NCI-H69 (cell line): ENCODE data around the gene C16orf87.

Experiments used
- DNase-seq: peaks from one replicate; lab custom pipeline; 2025; lab: John Stamatoyannopoulos, UW

The C16orf87 gene

DNA sequence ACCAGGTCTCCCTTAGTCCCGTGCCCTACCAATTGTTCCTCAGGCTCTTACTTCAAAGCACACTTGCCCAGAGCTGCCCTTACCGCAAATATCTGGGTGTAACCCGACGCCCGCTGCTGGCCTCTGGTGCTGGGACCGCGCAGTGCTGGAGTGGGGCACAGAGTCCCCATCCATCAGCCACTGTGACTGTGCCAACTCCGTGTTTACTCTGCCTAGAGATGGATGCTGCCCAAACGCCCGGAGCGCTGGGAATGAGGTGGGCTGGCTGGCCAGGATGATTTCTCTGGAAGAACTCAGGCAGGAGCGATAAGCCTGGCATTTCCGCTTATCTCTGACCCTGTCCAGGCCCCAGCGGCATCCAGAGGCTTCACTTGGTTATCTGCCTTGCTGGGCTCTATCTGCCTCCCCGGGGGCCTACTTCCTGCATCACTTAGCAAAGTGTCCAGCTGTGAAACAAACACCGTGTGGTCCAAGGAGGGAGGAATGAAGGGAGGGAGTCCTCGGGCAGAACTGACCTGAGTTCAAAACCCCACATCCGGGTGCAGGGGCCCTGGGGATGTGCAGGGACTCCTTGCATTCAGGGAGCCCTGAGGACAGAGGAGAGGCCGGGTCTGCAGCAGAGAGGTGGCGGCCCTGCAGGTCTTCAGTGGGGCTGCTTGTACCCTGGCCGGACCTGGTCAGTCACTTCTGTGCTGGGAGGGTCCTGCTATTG is 73.5 kb downstream of the C16orf87 start:
- DNase-seq, result peak; percentile 78

GRCh38 chr16:46756772-46757171 is 74.2 kb downstream of the C16orf87 start:
- DNase-seq, result no peak

GRCh38 chr16:46753015-46753414 is 78.0 kb downstream of the C16orf87 start:
- DNase-seq, result no peak

- no peak for DNase-seq
These were observed 79.6 kb downstream of the C16orf87 start for GRCh38 chr16:46751381-46751780.

- DNase-seq, result peak; percentile 49
These were observed 81.9 kb downstream of the C16orf87 start for GRCh38 chr16:46748775-46749705.

- no peak for DNase-seq
These were observed 83.0 kb downstream of the C16orf87 start, which contains the start of gene MYLK3 for GRCh38 chr16:46747777-46748651. Gene MYLK3 (minus strand): TSS chr16:46748344. CDS start chr16:46748193, 151 bp downstream.

DNA sequence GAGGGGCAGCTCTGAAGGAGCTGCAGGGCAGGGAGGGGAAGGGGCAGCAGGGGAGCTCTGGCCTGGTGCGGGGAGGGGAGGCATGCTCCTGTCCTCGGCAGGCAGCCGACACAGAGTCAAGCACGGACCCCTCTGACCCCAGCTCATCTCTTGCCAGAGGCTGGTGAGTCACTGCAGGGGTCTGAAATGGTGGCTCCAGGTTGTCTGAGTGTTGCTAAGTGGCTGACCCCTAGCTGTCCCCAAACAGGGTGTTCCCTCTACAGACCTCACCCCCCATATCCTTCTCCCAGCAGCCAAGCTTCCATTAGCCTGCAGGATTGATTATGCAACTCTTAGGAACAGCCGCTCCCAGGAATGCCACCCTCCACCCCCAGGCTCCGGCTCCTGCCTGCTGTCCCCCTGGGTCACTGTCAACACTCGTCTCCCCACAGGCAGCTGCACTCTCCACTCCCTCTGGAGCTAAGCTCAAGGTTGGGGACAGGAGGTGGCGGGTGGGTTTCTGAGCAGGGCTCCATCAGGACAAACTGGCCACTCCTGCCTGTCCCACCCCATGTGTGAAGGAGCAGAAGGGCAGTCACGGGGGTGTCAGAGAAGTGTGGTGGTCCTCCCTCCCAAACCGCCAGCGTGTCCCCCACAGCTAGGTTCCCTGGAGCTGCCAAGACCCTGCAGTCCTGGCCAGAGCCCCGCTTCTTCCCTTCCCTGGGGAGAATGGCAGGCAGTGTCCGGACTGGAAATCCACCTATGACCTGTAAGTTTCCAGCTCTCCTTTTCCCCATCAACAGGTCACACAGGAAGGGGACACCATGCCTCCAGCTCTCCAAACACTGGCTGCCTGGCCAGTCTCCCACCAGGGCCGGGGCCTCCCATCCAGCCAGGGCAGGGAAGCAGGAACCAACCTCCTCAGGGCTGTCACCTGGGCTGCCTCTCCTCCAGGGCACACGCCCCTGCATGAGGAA is 83.9 kb downstream of the C16orf87 start:
- peak; percentile 71 for DNase-seq
